PC-3 (cell line): ENCODE data around the gene RAI1. TPM values are rescaled to one million over a fixed set of nuclear protein-coding genes. Genes with fewer than 3 reads are reported as not detected.

Experiments used
- ATAC-seq: fragments of 200-7000 bp; cut with Tn5 transposase; 2 replicates; pipeline ENCODE4 v1.9.1; 2020; ENCODE audit warnings: mild to moderate bottlenecking, moderate library complexity
- BruUV-seq: library from RNA; stranded (reverse); fragments of 400-500 nt; replicated peaks from 2 replicates; lab custom pipeline; 2021; lab: Mats Ljungman, UMichigan
- CTCF ChIA-PET: fragments of 300-600 bp; sonication (Branson Sonifier 250); formaldehyde crosslinking; loops from one replicate; lab custom pipeline; 2022; ENCODE audit warnings: antibody characterized with exemption; lab: Charles Lee
- POLR2A ChIA-PET: fragments of 300-600 bp; sonication (Branson Sonifier 250); formaldehyde crosslinking; loops from one replicate; lab custom pipeline; 2022; ENCODE audit warnings: antibody characterized with exemption; ENCODE audit not compliant: unreplicated experiment; lab: Charles Lee
- DNase-seq: peaks from one replicate; pipeline ENCODE4 v3.0.0-alpha.2; 2015
- H2AFZ ChIP-seq: fragments of 300-600 bp; sonication (generic); 2 replicates; pipeline ENCODE4 v1.6.0; 2016; ENCODE audit warnings: antibody characterized with exemption, low read length
- H3F3A ChIP-seq: fragments of 300-600 bp; sonication (generic); one replicate; pipeline ENCODE4 v1.6.0; 2017; ENCODE audit warnings: antibody characterized with exemption, low read length, control low read depth, mild to moderate bottlenecking; ENCODE audit not compliant: unreplicated experiment
- H3K27ac ChIP-seq: fragments of 300-600 bp; sonication (generic); 2 replicates; pipeline ENCODE4 v1.5.1; 2016; ENCODE audit warnings: mild to moderate bottlenecking, low read length
- H3K27me3 ChIP-seq: fragments of 300-600 bp; sonication (generic); 2 replicates; pipeline ENCODE4 v1.6.1; 2016; ENCODE audit warnings: low read length, mixed read lengths
- H3K36me3 ChIP-seq: fragments of 300-600 bp; sonication (generic); 2 replicates; pipeline ENCODE4 v1.6.1; 2016; ENCODE audit warnings: low read depth, mixed run types, low read length, mixed read lengths
- H3K4me1 ChIP-seq: fragments of 300-600 bp; sonication (generic); 2 replicates; pipeline ENCODE4 v1.5.1; 2016; ENCODE audit warnings: low read length; ENCODE audit not compliant: insufficient read depth
- H3K4me2 ChIP-seq: fragments of 300-600 bp; sonication (generic); 2 replicates; pipeline ENCODE4 v1.6.0; 2016; ENCODE audit warnings: low read length
- H3K4me3 ChIP-seq: fragments of 300-600 bp; sonication (generic); 2 replicates; pipeline ENCODE4 v1.5.1; 2016; ENCODE audit warnings: mild to moderate bottlenecking, low read length, mixed read lengths
- H3K79me2 ChIP-seq: fragments of 300-600 bp; sonication (generic); 2 replicates; pipeline ENCODE4 v1.6.1; 2017; ENCODE audit warnings: low read length, mixed read lengths
- H3K9ac ChIP-seq: fragments of 300-600 bp; sonication (generic); 2 replicates; pipeline ENCODE4 v1.6.0; 2016; ENCODE audit warnings: mild to moderate bottlenecking, low read length
- H3K9me2 ChIP-seq: fragments of 300-600 bp; sonication (generic); replicated peaks from 2 replicates; pipeline ENCODE4 v1.6.1; 2016; ENCODE audit warnings: mixed run types, low read length, mixed read lengths
- H3K9me3 ChIP-seq: fragments of 300-600 bp; sonication (generic); 2 replicates; pipeline ENCODE4 v1.6.1; 2016; ENCODE audit warnings: low read length, mixed read lengths
- H4K20me1 ChIP-seq: fragments of 300-600 bp; sonication (generic); 2 replicates; pipeline ENCODE4 v1.6.1; 2016; ENCODE audit warnings: low read length, mixed read lengths
- CTCF ChIP-seq: fragments of 300-600 bp; sonication (generic); conservative IDR thresholded peaks from 2 replicates; pipeline ENCODE4 v1.5.1; 2017; ENCODE audit warnings: antibody characterized with exemption, low read depth, mild to moderate bottlenecking, low read length
- EZH2 ChIP-seq: fragments of 300-600 bp; sonication (generic); IDR thresholded peaks from one replicate; pipeline ENCODE4 v1.6.1; 2017; ENCODE audit warnings: antibody characterized with exemption, mild to moderate bottlenecking, low read length; ENCODE audit not compliant: unreplicated experiment
- EZH2phosphoT487 ChIP-seq: fragments of 300-600 bp; sonication (generic); IDR thresholded peaks from 2 replicates; pipeline ENCODE4 v1.6.1; 2018; ENCODE audit warnings: mild to moderate bottlenecking, antibody characterized with exemption, low read length, borderline replicate concordance
- intact Hi-C: fragments of 100-400 bp; cut with micrococcal nuclease; formaldehyde crosslinking; loops from 2 replicates; pipeline ENCODE4 v1.9.0; 2023
- total RNA-seq: library from RNA; depleted of rRNA; stranded (reverse); fragments of >200 nt; gene quantifications from 2 replicates; pipeline ENCODE4 v1.2.3, GENCODE V29; 2014

RAI1 gene
- total RNA-seq, 1 experiment from 2014 or later = 33.0 TPM

GRCh38 chr17:17661134-17661533 lies 20.1 kb upstream of the RAI1 start:
- ATAC-seq (no peak), DNase-seq (no peak)
- ChIA-PET POLR2A (no interaction called here), CTCF (no interaction called here)
- H3K4me1 ChIP-seq = peaks cover 12% of the 10 kb centered on the region; the same call in 1 of the 2 replicates
- no TSS peak for BruUV-seq
- H2AFZ ChIP-seq = no peak overlapping the region
- no peak overlapping the region for H3K4me3 ChIP-seq
- H3K79me2 ChIP-seq = no peaks in the 10 kb centered on the region
- intact Hi-C loops = no loop called here
- H3K9me2 ChIP-seq = no peaks in the 10 kb centered on the region
- H3K36me3 ChIP-seq = no peaks in the 10 kb centered on the region
- H4K20me1 ChIP-seq = no peaks in the 10 kb centered on the region
- TF ChIP-seq CTCF (no peak), EZH2phosphoT487 (no peak), EZH2 (no peak)
- no peaks in the 10 kb centered on the region for H3F3A ChIP-seq
- no peak overlapping the region for H3K4me2 ChIP-seq
- no peak overlapping the region for H3K27ac ChIP-seq
- H3K27me3 ChIP-seq = no peaks in the 10 kb centered on the region
- H3K9me3 ChIP-seq = no peaks in the 10 kb centered on the region
- no peak overlapping the region for H3K9ac ChIP-seq

DNA sequence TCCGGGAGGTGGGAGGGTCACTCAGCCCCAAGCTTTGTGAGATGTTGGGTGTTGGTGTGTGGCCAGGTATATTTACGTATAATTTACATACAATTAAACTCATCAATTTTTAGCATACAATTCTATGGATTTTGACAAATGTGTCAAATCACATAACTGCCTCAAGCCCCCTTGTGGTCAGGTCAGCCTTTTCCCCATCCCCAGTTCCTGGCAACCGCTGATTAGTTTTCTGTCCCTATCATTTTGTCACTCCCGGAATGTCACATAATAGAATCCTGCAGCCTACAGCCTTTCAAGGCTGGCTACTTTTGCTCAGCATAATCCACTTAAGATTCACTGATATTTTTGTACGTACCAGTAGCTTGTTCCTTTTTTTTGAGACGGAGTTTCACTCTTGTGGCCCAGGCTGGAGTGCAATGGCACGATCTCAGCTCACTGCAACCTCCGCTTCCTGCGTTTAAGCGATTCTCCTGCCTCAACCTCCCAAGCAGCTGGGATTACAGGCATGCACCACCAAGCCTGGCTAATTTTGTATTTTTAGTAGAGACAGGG lies 19.3 kb upstream of the RAI1 start:
- Histone ChIP-seq H4K20me1 (no peaks in the 10 kb centered on the region), H2AFZ (no peak overlapping the region), H3K4me1 (peaks cover 16% of the 10 kb centered on the region; the same call in 1 of the 2 replicates), H3K79me2 (no peaks in the 10 kb centered on the region), H3F3A (no peaks in the 10 kb centered on the region), H3K4me3 (no peak overlapping the region), H3K9me2 (no peaks in the 10 kb centered on the region), H3K27me3 (no peaks in the 10 kb centered on the region), H3K27ac (no peak overlapping the region), H3K36me3 (no peaks in the 10 kb centered on the region), H3K9me3 (no peaks in the 10 kb centered on the region), H3K4me2 (no peak overlapping the region), H3K9ac (no peak overlapping the region)
- no peak for ATAC-seq
- intact Hi-C loops = no loop called here
- BruUV-seq = no TSS peak
- POLR2A ChIA-PET = no interaction called here
- DNase-seq = no peak
- TF ChIP-seq EZH2 (no peak), CTCF (peak; percentile 50), EZH2phosphoT487 (no peak)
- CTCF ChIA-PET = no interaction called here
